ENCODE data around the gene GNAI1.

GNAI1 gene

DNA sequence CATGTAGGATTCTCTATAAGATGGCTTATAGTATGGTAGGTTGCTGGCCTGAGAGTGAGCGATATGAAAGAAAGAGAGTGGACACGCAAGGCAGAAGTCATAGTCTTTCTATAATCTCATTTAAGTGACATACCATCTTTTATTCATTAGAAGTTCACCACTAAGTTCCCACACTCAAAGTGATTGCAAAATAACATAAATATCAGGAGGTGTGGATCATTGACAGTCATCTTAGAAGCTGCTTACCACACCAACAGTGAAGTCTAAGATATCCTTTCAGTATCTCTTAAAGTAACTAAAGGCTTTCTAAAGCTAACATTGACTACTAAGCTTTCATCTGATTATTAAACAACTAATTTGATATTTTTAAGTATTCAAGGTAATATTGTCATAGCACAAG is 36.9 kb upstream of the GNAI1 start:
- TF ChIP-seq, protein P1, sequence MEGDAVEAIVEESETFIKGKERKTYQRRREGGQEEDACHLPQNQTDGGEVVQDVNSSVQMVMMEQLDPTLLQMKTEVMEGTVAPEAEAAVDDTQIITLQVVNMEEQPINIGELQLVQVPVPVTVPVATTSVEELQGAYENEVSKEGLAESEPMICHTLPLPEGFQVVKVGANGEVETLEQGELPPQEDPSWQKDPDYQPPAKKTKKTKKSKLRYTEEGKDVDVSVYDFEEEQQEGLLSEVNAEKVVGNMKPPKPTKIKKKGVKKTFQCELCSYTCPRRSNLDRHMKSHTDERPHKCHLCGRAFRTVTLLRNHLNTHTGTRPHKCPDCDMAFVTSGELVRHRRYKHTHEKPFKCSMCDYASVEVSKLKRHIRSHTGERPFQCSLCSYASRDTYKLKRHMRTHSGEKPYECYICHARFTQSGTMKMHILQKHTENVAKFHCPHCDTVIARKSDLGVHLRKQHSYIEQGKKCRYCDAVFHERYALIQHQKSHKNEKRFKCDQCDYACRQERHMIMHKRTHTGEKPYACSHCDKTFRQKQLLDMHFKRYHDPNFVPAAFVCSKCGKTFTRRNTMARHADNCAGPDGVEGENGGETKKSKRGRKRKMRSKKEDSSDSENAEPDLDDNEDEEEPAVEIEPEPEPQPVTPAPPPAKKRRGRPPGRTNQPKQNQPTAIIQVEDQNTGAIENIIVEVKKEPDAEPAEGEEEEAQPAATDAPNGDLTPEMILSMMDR (IDR thresholded peaks at IDR 0.05): no peak

DNA sequence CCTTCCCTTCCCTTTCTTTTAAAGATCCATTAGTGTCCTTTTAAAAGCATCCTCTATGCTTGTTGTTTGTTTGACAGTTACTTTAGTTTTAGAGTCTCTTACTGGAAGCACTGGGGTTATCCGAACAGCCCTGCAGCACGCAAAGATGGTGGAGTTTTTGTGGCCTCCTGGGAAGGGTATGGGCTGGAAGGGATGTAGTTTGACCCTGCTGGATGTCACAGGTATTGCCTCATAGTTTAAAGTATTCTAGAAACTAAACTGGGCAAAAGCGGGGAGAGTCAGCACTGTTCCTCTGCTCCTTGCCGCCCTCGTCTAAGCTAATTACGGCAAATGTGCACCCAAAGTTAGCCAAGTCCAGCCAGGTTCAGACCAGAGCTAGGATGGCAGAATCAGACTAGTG is 35.8 kb upstream of the GNAI1 start:
- TF ChIP-seq, protein P1 (IDR thresholded peaks at IDR 0.05): no peak; the same call in 1 of the 2 replicates

DNA sequence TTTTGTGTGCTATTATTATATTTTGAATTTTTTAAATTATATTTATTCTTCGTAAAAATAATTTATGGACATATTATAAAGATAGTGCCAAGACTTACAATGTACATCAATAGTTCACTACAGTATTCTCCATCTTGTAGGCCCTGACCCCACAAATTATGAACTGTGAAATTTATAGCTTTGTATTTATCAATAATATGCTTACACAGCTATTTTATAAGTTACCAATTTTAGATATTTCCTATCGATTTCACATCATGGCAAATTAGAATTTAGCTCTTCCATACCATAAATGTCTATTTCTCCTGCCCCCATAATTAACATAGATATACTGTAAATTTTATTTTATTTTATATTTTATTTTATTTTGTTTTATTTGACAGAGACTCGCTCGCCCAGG is 34.4 kb upstream of the GNAI1 start:
- TF ChIP-seq, protein P1 (IDR thresholded peaks at IDR 0.05): no peak

DNA sequence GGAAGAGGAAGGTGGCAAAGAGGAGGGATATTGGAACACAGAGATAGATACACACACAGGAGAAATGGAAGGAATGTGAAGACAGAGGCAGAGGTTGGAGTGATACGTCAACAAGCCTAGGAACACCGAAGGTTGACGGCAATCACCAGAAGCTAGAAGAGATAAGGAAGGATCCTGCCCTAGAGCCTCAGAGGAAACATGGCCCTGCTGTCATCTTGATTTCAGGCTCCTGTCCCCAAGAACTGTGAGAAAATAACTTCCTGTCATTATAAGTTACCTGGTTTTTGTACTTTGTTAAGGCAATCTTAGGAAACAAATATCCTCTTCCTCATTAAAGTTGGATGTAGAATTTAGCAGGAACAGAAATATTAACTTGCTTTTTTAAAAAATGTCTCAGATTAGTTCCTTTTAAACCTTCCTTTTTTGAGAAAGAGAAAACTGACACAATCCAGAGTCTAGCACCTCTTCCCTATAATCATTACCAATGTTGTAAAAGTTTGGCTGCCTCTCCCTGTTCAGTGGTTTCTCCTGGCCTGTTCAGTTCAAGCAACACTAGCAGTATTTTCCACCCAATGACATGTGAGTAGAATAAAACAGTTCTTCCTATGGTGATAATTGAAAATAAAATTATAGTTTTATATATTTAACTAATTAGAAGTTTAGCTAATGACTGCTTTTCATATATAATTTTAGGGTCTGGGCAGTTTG is 28.8 kb upstream of the GNAI1 start:
- TF ChIP-seq, protein P1 (IDR thresholded peaks at IDR 0.05): no peak

GRCh38 chr7:80106498-80107113 is 28.0 kb upstream of the GNAI1 start:
- TF ChIP-seq, protein P1 (IDR thresholded peaks at IDR 0.05): no peak

DNA sequence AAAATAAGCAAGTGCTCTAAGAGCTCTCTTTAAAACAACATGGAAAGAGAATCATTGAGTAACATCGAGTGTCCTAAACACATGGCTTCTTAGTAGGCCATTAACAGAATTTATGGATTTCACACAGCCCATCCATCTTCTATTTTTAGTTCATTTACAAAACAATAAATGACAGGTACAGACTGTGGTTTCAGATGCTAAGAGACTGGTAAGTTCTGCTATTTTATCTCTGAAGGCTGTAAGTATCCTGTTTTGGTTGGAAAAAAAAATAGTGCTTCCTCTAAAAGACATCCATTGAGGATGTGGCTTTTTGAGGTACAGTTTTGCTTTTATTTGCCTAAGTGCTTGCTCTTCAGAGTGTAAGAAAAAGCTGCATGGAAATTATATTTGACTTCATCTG is 27.4 kb upstream of the GNAI1 start:
- TF ChIP-seq, protein P1 (IDR thresholded peaks at IDR 0.05): no peak

DNA sequence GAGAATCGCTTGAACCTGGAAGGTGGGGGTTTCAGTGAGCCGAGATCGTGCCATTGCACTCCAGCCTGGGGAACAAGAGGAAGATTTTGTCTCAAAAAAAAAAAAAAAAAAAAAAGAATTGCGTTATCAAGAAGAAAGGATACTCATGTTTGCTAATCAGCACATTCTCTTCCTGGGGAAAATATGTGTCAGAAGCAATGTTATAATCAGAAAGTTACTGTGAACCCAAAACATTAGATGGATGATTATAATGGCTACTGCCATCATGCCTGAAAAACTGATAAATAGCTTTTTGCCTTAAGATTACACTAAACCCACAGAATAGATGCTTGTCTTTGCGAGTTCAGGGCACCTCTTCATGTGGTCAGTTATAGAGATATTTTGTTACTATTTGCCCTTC is 24.3 kb upstream of the GNAI1 start:
- TF ChIP-seq, protein P1 (IDR thresholded peaks at IDR 0.05): no peak

Measured in LNCAP (cell line).